NOMO-1 treated with dmso at 0.1 percent for 144 hours (cell line): Measurements from ENCODE around the gene SIGLEC11.
"Not testable (repeated sequence)": the region's sequence is repeated elsewhere in the genome, so short reads cannot be mapped to it uniquely, and the experiment has no call there.

ENCODE experiments used
- DNase-seq: peaks from one replicate; lab custom pipeline; 2025; ENCODE audit not compliant: unreplicated experiment; lab: John Stamatoyannopoulos, UW

SIGLEC11 gene

DNA sequence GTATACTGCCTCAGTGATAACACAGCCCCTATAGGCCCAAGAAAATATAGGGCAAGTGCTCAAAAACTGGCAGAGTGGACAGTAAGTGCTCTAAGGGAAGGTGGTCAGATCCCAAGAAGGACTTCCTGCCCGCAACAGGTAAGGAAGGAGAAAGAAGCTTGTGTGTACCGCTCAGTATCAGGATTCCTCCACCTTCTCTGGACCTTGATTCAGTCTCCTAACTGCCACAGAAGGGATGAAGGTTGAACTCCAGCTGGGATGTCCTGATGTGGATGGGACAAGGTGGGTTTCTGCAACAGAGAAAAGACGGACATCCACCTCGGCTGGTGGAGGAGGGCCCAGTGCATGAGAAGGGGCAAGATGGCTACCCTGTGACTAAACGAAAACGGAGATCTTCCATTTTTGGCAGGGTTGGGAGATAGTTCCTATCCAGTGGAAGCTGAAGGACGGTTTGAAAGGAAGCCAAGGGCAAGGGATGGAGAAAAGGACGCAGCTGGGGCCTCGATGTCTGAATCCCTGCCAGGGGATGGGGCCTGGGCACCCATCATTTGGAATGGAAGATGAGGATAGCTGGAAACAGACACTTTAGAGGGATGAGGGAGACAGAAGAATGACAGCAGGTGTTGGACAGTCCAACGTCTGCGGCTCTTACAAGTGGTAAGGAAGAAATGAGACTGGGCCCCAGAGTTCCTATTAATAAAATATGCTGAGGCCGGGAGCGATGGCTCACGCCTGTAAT lies 33.3 kb downstream of the SIGLEC11 start:
- DNase-seq: no peak

DNA sequence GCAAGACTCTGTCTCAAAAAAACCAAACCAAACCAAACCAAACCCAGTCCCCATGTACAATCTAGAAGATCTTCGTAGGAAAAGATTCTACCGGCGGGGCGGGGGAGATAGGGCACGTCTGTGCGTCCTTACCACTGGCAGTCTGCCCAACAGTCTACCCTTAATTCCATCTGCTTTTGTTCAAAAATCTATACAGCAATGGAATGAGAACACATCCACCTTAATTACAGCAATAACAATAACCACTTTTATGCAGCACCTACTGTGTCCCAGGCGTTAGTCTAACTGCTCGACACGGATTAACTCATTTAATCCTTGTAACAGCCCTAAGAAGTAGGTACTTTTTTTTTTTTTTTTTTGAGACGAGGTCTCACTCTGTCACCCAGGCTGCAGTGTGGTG lies 34.5 kb downstream of the SIGLEC11 start:
- DNase-seq: no peak

DNA sequence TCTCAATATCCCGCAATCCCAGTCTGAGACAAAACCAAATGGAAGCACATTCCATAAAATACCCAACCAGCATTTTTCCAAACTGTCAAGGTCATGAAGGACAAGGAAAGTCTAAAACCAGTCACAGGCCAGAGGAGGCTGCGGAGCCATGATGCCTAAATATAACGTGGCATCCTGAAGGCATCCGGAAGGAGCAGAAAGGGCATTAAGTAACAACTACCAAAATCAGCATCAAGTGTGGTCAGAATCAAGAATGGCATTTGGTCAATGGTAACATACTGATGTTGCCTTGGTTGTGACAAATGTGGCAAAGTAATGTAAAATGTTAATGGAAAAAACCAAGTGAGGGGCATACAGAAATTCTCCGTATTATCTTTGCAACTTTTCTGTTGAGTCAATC lies 35.5 kb downstream of the SIGLEC11 start:
- no peak for DNase-seq

DNA sequence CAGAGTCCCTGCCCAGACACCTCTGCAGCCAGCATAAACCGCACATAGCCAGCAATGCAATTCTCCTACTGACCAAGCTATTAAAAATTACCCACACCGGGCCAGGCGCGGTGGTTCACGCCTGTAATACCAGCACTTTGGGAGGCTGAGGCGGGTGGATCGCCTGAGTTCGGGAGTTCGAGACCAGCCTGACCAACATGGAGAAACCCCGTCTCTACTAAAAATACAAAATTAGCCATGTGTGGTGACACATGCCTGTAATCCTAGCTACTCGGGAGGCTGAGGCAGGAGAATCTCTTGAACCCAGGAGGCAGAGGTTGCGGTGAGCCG lies 36.1 kb downstream of the SIGLEC11 start:
- not testable (repeated sequence) for DNase-seq

DNA sequence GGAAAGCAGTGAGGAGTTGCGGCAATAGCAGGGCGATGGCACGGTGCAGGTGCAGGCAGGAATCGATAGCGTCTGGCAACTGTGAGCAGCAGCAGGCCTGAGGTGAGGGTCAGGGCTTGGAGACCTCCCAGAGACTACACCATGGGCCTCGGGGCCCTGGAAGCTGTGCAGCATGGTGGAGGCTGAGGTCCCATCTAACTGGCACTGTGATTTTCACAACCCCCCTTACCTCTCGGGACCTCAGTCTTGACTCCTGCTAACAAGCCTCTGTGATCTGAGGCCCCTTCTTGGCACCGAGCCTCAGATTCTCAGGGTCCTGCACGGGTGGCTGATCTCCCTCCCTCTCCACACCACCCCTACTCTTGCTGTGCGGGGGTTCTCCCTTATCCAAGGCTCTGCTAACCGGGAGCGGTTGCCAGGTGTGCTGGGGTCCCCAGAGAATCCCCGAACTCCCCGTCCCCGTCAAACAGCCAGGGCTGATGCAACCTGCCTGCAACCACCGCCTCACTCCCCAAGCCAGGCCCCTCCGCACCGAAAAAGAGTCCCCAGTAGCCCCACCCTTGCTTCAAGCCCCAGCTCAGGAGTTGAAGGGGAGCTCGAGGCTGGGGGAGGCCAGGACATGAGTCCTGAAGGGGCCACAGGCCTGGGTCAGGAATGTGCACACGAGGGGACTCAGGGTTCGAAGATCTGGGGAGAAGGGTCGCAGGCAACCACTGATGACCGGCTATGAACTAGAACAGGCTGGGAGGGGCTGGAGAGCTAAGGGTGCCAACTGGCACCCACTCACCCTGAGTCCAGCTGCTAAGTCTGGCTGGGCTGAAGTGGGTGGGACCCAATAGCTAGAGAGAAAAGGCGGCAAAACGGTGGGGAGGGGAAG lies 36.7 kb downstream of the SIGLEC11 start:
- no peak for DNase-seq

DNA sequence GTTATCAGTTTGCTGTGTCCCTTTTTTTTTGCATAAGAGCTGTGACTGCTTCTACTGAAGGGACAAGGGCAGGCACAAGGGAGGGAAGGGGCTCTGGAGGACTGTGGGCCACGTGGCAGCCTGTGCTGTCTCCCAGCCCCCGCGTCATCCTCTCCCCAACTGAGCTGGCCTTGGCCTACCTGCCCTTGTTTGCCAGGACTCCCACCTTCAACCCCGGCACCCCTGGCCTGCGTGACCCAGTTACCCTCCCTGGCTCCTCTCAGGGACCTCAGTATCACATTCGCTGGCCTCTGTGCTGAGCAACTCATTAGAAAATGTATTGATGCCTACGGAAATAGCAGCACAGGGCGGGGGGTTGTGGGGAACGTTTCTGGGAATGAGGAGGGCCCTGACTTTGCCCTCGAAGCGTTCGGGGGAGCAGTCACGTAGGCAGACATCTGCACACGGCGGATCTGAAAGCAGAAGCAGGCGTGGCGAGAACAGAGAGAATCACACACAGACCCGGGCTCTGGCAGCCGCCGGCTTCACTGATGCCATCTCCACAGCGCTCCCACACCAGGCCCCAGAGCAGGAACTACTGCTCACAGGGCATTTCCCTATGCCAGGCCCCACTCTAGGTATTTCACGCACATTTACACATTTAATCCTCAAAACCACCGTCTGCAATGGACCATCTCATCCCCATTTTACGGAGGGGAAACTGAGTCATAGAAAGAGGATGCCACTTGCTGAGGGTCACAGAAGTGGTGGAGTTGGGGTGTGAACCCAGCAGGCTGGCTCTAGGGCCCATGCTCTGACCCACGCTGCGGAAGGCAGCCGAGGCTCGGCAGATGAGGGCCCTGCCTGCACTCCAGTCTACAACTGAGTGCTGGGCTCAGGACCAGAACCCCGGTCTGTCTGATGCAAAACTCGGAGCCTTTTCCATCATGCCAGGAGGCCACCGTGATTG lies 37.6 kb downstream of the SIGLEC11 start:
- DNase-seq: no peak

DNA sequence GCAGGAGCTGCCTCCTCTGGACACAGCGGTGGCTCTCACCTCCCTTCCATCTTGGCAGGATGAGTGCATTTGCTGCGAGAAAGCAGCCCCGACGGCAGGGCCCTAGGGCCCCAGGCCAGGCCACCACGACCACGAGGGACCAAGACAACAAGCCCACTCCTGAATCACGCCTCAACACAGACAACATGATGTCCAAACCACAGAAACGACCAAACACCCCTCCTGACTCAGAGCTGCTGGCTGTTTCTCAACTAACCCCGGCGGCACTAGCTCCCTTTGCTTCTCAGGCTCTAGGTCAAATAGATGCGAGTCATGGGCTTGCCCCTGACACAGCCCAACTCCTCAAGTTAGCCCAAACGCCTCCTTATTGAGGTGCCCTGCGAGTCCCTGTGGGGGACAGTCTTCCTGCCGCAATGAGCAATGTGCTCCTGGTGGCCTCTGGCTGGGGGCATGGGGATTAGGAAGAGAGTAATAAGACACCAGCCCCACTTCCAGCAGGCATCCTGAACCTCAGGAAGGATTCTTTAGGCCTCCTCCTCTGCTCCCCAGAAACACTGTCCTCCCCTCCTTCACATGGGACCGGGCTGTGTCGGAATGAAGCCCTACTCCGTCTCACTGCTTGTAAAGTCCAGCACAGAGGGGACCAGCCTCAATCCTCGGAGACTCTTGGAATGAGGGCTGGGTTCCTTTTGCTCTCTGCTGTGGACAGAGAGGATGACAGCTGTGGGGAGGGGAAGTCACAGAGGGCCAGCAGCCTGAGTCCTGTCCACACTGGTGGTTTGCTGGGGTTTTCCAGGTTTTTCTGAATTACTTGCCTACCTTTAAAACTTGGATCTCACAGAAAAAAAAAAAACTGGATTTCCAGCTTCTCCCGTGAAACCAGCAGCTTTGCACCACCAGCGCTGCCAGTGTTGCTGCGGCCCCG lies 38.8 kb downstream of the SIGLEC11 start:
- no peak for DNase-seq

DNA sequence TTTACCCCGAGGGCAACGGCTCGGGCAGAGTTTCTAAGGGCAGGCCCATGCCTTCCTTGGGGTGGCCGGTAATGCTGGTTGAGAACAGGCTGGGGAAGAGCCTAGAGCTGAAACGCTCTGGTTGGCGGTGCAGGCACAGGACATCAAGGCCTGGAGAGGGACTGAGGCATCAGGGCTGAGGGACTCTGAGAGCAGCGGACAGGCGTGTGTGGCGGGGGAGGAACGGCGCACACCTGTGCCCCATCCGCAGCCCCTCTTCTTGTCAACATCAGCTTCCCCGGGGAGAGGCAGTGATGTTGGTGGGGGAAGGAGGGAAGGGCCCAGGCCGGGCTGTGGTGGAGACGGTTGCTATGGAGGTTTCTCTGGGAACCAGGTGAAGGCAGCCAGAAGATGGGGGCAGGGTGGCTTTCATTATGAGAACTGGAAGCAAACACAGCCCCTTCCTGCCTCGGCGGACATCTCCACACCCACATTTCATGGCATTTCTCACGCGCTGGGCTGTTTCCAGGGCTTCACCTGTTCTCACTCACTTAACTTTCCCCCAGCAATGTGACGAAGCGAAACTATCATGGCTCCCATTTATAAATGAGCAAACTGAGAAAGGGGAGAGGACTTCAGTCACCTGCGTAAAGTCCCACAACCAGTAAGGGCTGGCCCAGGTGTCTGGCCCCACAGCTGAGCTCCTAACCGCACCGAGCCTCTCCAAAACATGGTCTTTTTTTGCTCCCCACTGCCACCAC lies 40.2 kb downstream of the SIGLEC11 start:
- no peak for DNase-seq

DNA sequence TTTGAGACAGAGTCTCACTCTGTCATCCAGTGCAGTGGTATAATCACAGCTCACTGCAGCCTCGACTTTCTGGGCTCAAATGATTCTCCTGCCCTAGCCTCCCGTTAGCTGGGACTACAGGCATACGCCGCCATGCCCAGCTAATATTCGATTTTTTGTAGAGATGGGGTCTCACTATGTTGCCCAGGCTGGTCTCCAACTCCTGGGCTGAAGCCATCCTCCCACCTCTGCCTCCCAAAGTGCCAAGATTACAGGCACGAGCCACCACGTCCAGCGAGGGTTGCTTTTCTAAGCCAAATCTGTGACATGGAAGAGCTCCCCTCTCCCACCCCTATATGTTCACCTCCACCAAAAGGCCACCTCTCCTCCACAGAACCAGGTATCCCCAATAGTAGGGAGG lies 42.9 kb downstream of the SIGLEC11 start:
- no peak for DNase-seq

DNA sequence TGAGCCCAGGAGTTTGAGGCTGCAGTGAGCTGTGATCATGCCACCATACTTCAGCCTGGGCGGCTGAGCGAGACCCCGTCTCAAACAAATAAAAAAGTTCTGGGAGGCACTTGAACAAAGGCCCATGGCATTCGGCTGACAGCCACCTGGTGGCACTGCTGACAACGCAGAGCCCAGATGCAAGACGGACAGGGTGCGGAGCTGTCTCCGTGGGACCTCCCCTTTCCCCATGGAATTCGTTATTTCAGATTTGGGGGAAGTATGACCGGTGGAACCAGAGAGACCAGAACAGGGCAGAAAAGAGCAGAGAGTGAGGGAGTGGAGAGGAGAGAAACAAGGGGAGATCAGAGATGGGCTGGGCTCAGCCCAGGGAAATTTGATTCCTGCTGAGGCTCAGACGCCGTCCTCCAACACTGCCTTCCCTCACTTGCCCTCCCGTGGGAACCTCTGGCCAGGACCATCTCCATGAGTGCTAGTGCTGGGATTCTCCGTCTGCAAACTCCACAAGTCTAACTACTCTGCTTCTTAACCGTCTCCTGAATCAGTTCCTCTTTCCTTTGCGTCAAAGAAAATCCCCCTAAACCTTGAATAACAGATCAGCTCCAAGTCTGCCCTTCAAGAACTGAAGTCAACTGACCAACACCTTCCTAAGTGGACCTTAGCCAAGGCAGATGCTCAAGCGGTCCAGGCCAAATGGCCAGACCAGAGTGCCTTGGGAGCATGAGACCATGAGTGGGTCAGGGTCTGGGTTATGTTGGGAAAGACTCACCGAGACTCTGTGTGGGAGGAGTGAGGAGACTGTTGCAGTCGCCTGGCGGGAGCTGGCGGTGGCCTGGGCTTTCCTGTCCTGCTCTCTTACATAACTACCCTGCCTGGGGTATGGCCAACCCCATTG lies 43.9 kb downstream of the SIGLEC11 start:
- DNase-seq: peak; percentile 34

DNA sequence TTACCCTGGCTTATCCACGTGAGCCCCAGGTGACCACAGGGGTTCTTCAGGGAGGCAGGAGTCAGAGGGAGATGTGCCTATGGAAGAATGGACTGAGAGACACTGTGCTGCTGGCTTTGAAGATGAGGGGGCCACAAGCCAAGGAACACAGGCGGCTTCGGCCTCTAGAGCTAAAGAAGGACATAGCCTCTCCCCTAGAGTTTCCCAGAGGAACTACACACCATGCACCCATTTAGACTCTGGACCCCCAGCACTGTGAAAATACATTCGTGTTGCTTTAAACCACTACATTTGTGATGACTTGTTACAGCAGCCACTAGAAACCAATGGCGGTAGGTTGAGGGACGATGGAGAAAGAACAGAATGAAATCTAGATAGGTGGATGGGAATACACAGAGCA lies 45.7 kb downstream of the SIGLEC11 start:
- DNase-seq: no peak

DNA sequence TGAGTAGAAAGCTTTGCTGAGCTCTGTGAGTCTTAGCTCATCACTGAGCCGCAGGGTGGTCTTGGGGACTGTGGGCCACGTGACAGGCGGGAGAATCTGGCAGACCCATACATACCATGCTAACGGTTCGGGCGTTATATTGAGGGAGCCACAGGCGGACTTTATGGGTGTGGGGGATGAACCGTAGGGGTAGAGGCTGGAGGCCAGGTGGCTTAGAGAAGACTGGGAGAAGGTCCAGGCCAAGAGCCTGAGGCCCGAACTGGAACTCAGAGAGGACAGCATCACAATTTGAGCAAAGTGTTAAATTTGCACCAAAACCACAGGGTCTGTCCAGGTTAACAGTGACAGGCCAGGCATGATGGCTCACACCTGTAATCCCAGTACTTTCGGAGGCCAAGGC lies 47.3 kb downstream of the SIGLEC11 start:
- DNase-seq: no peak

DNA sequence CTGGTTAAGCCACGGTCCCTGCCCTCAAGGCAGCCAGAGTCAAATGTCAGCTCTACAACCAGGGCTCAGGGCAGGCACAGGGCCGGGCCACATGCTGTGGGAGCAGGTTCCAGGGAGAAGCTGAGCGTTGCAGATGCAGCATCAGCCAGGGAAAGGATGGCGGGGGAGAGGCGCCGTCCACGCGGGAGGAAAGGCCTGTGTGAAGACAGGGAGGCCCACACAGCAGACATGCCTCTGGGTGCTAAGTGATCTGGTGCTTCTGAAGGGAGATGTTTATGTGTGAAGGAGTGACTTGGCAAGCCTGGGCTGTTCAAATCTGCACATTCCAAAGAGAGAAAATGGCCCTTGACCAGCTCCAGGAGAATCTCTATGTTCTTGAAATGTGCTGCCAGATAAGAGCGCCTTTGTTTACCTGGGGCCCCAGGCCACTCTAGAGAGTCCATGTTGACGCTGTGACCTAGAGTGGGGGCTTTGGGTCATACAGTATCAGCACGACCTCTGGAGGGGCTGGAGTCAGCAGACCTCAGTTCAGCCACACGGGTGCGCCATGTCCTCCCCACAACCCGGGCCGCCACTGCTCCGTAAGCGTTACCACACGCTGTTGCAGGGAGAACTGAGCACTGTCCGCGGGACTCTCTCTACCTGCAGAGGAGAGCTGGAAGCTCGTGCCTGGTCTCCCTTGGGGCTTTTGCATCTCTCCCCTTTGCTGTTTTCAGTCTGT lies 47.8 kb downstream of the SIGLEC11 start:
- DNase-seq: no peak

DNA sequence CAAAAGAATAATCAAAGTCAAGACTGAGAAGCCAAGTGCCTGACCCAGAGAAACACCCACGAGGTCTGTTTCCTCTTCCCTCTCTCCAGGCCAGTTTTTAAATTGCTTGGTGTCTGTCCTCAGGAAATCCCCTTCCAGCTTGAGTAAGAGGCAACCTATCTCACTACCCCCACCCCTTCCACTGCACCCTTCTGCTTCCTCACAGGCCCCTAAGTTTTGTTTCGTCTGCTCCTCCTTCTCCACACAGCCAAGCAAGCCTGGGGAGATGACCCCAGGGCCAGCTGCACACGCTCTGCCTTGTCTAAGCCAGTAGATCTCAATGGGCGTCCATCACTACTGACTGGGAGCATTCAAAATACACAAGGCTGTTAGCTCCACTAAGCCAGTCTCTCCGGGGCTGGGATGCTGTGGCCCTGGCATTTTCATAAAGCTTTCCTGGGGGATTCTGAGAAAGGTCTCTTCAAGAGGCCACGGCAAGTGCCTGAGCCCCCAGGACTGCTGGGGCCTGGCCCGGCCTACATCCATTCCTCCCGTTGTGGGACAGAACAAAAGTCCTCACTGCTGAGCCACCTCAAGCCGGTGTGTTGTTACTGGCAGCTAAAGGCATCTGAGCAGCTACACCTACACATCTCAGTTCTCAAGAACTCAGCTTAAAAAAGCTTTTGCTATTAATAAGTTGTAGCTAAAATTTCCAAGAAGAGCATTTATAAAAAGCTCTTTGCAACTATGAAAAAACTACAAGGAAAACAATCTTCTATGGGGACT lies 49.4 kb downstream of the SIGLEC11 start:
- DNase-seq: peak; percentile 6

DNA sequence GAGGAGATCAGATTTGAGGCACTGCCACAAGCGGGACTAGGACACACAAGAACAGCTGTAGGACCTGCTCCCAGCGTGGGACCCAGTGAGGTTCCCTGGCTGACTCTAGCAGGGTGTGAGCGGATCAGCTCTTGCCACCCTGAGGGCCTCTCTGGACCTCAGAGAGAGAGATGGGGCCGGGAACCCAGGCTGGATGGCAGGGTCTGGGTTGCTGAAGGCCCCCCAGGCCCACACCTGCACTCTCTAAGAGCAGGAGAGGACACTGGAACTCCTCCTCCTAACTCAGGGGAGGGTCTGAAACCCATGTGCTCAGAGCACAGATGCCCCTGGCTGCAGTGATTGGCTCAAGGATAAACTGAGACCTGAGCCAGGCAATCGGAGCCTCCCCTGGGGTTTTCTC lies 50.8 kb downstream of the SIGLEC11 start:
- DNase-seq: no peak

DNA sequence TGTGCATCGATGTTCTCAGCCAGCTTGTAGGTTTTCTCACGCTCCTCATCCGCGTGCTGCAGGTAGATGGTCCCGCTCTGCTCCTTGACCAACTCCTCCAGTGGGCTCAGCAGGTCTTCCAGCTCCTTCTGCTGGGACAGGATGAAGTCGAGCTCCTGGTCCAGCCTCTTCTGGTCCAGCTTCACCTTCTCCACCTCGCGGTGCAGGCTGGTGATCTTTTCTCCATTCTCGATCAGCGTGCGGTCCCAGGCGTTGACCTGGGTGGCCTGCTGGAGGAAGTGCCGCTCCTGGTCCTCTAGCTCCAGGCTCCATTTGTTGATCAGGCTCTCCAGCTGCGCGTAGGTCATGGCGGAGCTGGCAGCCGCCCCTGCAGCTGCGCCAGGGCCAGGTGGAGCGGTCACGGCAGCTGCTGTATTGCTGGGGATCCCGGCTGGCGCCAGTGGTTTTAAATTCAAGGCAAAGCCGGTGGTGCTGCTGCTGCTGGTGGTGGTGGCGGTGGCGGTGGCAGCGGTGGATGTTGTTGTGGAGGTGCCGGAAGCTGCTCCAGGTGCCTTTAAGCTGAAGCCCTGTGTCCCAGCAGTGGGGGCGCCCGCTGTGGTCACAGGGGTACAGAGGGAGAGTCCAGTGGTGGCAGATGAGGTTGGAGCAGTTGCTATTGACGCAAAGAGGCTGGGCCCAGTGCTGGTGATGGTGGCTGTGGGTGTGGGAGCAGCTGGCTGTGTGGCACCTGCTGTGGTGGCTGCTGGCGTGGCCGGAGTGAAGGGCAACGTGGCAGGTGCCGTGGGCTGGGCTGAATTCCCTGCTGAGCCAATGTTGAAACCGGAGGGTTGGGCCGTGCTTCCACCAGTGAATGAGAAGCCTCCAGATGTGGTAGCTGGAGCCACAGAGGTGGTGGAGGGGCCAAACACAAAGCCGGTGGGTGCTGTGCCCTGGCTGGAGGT lies 52.2 kb downstream of the SIGLEC11 start:
- no peak for DNase-seq
